H9 (cell line): Measurements from ENCODE around the gene AMBRA1. TPM values are rescaled to one million over a fixed set of nuclear protein-coding genes. Genes with fewer than 3 reads are reported as not detected.

Experiments used
- DNase-seq: peaks from one replicate; pipeline ENCODE4 v3.0.0-alpha.2; 2017
- H2AFZ ChIP-seq: one replicate; pipeline ENCODE4 v1.6.1; 2013; ENCODE audit warnings: mild to moderate bottlenecking, low read length, control low read depth, moderate library complexity
- H2AK5ac ChIP-seq: 2 replicates; pipeline ENCODE4 v1.6.1; 2013; ENCODE audit warnings: low read length, control low read depth, mixed read lengths; ENCODE audit not compliant: insufficient read length
- H2BK120ac ChIP-seq: one replicate; pipeline ENCODE4 v1.6.1; 2013; ENCODE audit warnings: low read depth, mild to moderate bottlenecking, low read length, control low read depth, inconsistent platforms; ENCODE audit not compliant: poor library complexity, severe bottlenecking
- H2BK12ac ChIP-seq: 2 replicates; pipeline ENCODE4 v1.6.1; 2013; ENCODE audit warnings: low read length, control low read depth, mixed read lengths, low read depth; ENCODE audit not compliant: insufficient read length
- H2BK15ac ChIP-seq: 2 replicates; pipeline ENCODE4 v1.6.1; 2013; ENCODE audit warnings: low read depth, low read length, control low read depth
- H2BK20ac ChIP-seq: one replicate; pipeline ENCODE4 v1.6.1; 2013; ENCODE audit warnings: low read depth, mild to moderate bottlenecking, low read length, control low read depth, inconsistent platforms; ENCODE audit not compliant: poor library complexity, severe bottlenecking
- H2BK5ac ChIP-seq: 2 replicates; pipeline ENCODE4 v1.6.1; 2013; ENCODE audit warnings: low read length, control low read depth, mixed read lengths; ENCODE audit not compliant: insufficient read length
- H3K14ac ChIP-seq: 2 replicates; pipeline ENCODE4 v1.6.1; 2013; ENCODE audit warnings: low read length, control low read depth; ENCODE audit not compliant: insufficient read depth
- H3K18ac ChIP-seq: 2 replicates; pipeline ENCODE4 v1.6.1; 2013; ENCODE audit warnings: low read depth, mild to moderate bottlenecking, mixed read lengths, low read length, control low read depth; ENCODE audit not compliant: insufficient read length
- H3K23ac ChIP-seq: 2 replicates; pipeline ENCODE4 v1.6.1; 2013; ENCODE audit warnings: low read length, control low read depth, mixed read lengths, low read depth; ENCODE audit not compliant: insufficient read length
- H3K23me2 ChIP-seq: 2 replicates; pipeline ENCODE4 v1.6.1; 2013; ENCODE audit warnings: low read depth, mild to moderate bottlenecking, mixed read lengths, low read length, control low read depth; ENCODE audit not compliant: insufficient read length, poor library complexity, severe bottlenecking
- H3K27ac ChIP-seq: 2 replicates; pipeline ENCODE4 v1.5.1; 2013; ENCODE audit warnings: low read length, control low read depth, mixed read lengths, low read depth; ENCODE audit not compliant: insufficient read length
- H3K27me3 ChIP-seq: 2 replicates; pipeline ENCODE4 v1.6.1; 2013; ENCODE audit warnings: low read length, control low read depth, inconsistent platforms; ENCODE audit not compliant: insufficient read depth
- H3K4ac ChIP-seq: 2 replicates; pipeline ENCODE4 v1.6.1; 2013; ENCODE audit warnings: low read depth, mild to moderate bottlenecking, control low read depth, inconsistent platforms, low read length, moderate library complexity
- H3K4me1 ChIP-seq: 2 replicates; pipeline ENCODE4 v1.6.1; 2013; ENCODE audit warnings: low read length, control low read depth, inconsistent platforms; ENCODE audit not compliant: insufficient read depth
- H3K4me2 ChIP-seq: 2 replicates; pipeline ENCODE4 v1.6.1; 2013; ENCODE audit warnings: low read length, control low read depth, mixed read lengths; ENCODE audit not compliant: insufficient read length, insufficient read depth
- H3K56ac ChIP-seq: 2 replicates; pipeline ENCODE4 v1.6.1; 2013; ENCODE audit warnings: low read depth, mild to moderate bottlenecking, mixed read lengths, low read length, control low read depth; ENCODE audit not compliant: insufficient read length
- H3K79me1 ChIP-seq: 2 replicates; pipeline ENCODE4 v1.6.1; 2013; ENCODE audit warnings: low read depth, mild to moderate bottlenecking, moderate library complexity, low read length, control low read depth, inconsistent platforms; ENCODE audit not compliant: insufficient read depth, poor library complexity, severe bottlenecking
- H3K79me2 ChIP-seq: 2 replicates; pipeline ENCODE4 v1.6.1; 2013; ENCODE audit warnings: low read length, control low read depth, inconsistent platforms; ENCODE audit not compliant: insufficient read depth
- H3K9ac ChIP-seq: 2 replicates; pipeline ENCODE4 v1.6.1; 2013; ENCODE audit warnings: low read length, control low read depth, mixed read lengths; ENCODE audit not compliant: insufficient read length; ENCODE audit errors: extremely low read depth
- H3K9me3 ChIP-seq: one replicate; pipeline ENCODE4 v1.6.1; 2013; ENCODE audit warnings: low read depth, low read length, inconsistent platforms; ENCODE audit not compliant: control insufficient read depth
- H3T11ph ChIP-seq: one replicate; pipeline ENCODE4 v1.6.1; 2013; ENCODE audit warnings: mild to moderate bottlenecking, low read length, control low read depth, inconsistent platforms
- H4K20me1 ChIP-seq: one replicate; pipeline ENCODE4 v1.6.1; 2013; ENCODE audit not compliant: control insufficient read depth, insufficient read length, insufficient read depth
- H4K5ac ChIP-seq: 2 replicates; pipeline ENCODE4 v1.6.1; 2013; ENCODE audit warnings: low read depth, mild to moderate bottlenecking, mixed read lengths, low read length, control low read depth; ENCODE audit not compliant: insufficient read length
- H4K8ac ChIP-seq: replicated peaks from 2 replicates; pipeline ENCODE4 v1.6.1; 2013; ENCODE audit warnings: low read length, control low read depth, mixed read lengths, low read depth; ENCODE audit not compliant: insufficient read length
- H4K91ac ChIP-seq: 2 replicates; pipeline ENCODE4 v1.6.1; 2013; ENCODE audit warnings: low read depth, mild to moderate bottlenecking, moderate library complexity, mixed read lengths, low read length, control low read depth; ENCODE audit not compliant: insufficient read length
- H3K27ac Mint-ChIP-seq, 3 experiments: 2 replicates in 2 of 3; 3 replicates in 1 of 3; pipeline ENCODE4 v1.8.0; 2020 to 2021; ENCODE audit warnings: mixed read lengths in 3 of 3, mild to moderate bottlenecking in 1 of 3, moderate library complexity in 1 of 3
- H3K27me3 Mint-ChIP-seq: 2 replicates; pipeline ENCODE4 v1.8.0; 2021; ENCODE audit warnings: low read depth, mild to moderate bottlenecking, moderate library complexity, mixed read lengths
- H3K36me3 Mint-ChIP-seq, 3 experiments: 2 replicates in 2 of 3; 3 replicates in 1 of 3; pipeline ENCODE4 v1.8.0; 2020 to 2021; ENCODE audit warnings: low read depth in 3 of 3, mixed read lengths in 3 of 3; ENCODE audit not compliant: insufficient read depth in 1 of 3
- H3K4me1 Mint-ChIP-seq, 2 experiments: 2 replicates each; pipeline ENCODE4 v1.8.0; 2020; ENCODE audit warnings: mixed read lengths in 2 of 2
- H3K4me3 Mint-ChIP-seq, 2 experiments: 2 replicates in 1 of 2; 3 replicates in 1 of 2; pipeline ENCODE4 v1.8.0; 2020 to 2021; ENCODE audit warnings: mild to moderate bottlenecking in 2 of 2, mixed read lengths in 2 of 2, moderate library complexity in 1 of 2
- H3K9me3 Mint-ChIP-seq, 2 experiments: 2 replicates in 1 of 2; 3 replicates in 1 of 2; pipeline ENCODE4 v1.8.0; 2020; ENCODE audit warnings: mild to moderate bottlenecking in 2 of 2, mixed read lengths in 2 of 2, moderate library complexity in 1 of 2
- CTCF ChIP-seq: fragments of 200-600 bp; sonication (generic); conservative IDR thresholded peaks from 3 replicates; pipeline ENCODE4 v1.8.0; 2021; ENCODE audit warnings: antibody characterized with exemption, mild to moderate bottlenecking
- WGBS: extraction: QIAGEN DNeasy Blood & Tissue Kit; methylation state at CpG from one replicate; pipeline ENCODE4 v1.1.7; 2013; ENCODE audit warnings: missing lambda C conversion rate, low lambda C conversion rate, mixed read lengths; ENCODE audit not compliant: insufficient read length; ENCODE audit errors: extremely low coverage; 5-methylcytosine and 5-hydroxymethylcytosine counted together
- total RNA-seq: library from RNA; stranded (reverse); gene quantifications from 2 replicates; pipeline ENCODE4 v1.2.1, GENCODE V29; 2021

AMBRA1 gene
- total RNA-seq, 1 experiment from 2014 or later = 37.5 TPM

GRCh38 chr11:46498968-46499367 is 94.9 kb downstream of the AMBRA1 start:
- H3K9ac ChIP-seq = no peak overlapping the region
- WGBS = no CpG with 5 or more reads among the region's 2 CpGs
- no peak overlapping the region for H3T11ph ChIP-seq
- Mint-ChIP-seq H3K27me3 (no peaks in the 10 kb centered on the region), H3K4me3 (no peak overlapping the region), H3K9me3 (no peaks in the 10 kb centered on the region), H3K4me1 (0 out of 4 replicates have a peak, but pooled peaks cover 0 to 3% of the 10 kb centered on the region in 2 experiments), H3K27ac (no peak overlapping the region), H3K36me3 (peaks cover 0 to 7% (median 0%) of the 10 kb centered on the region in 3 experiments; a peak in 2 of 7 replicates)
- no peak for TF ChIP-seq CTCF
- H2BK120ac ChIP-seq = no peak overlapping the region
- no peak overlapping the region for H3K4ac ChIP-seq
- H2BK20ac ChIP-seq = no peak overlapping the region
- no peaks in the 10 kb centered on the region for H3K27me3 ChIP-seq
- H4K8ac ChIP-seq = no peak overlapping the region
- H3K23me2 ChIP-seq = no peaks in the 10 kb centered on the region
- H3K23ac ChIP-seq = no peak overlapping the region
- no peaks in the 10 kb centered on the region for H3K4me1 ChIP-seq
- no peaks in the 10 kb centered on the region for H3K79me1 ChIP-seq
- no peaks in the 10 kb centered on the region for H3K9me3 ChIP-seq
- H2BK5ac ChIP-seq = no peak overlapping the region
- H2AFZ ChIP-seq = no peak overlapping the region
- H3K4me2 ChIP-seq = no peak overlapping the region
- H4K5ac ChIP-seq = no peak overlapping the region
- H2BK12ac ChIP-seq = no peak overlapping the region
- H3K27ac ChIP-seq = no peak overlapping the region
- no peak overlapping the region for H4K91ac ChIP-seq
- H3K79me2 ChIP-seq = 0 out of 2 replicates have a peak, but pooled peaks cover 3% of the 10 kb centered on the region
- H2BK15ac ChIP-seq = no peak overlapping the region
- H3K18ac ChIP-seq = no peak overlapping the region
- H3K56ac ChIP-seq = no peak overlapping the region
- no peak for DNase-seq
- no peak overlapping the region for H2AK5ac ChIP-seq
- H3K14ac ChIP-seq = no peak overlapping the region
- no peaks in the 10 kb centered on the region for H4K20me1 ChIP-seq
